Ishikawa (cell line): Measurements from ENCODE around the gene HGS.
A peak's percentile ranks its signal among the peaks of the same experiment; 100 is the strongest.

Source experiments
- CEBPB ChIP-seq: IDR thresholded peaks from 2 replicates; pipeline ENCODE4 v1.6.1; 2012
- CREB1 ChIP-seq: IDR thresholded peaks from 2 replicates; pipeline ENCODE4 v1.6.1; 2012; ENCODE audit warnings: low read depth
- EGR1 ChIP-seq: IDR thresholded peaks from 2 replicates; pipeline ENCODE4 v1.6.1; 2012
- EP300 ChIP-seq: IDR thresholded peaks from 2 replicates; pipeline ENCODE4 v1.6.1; 2012; ENCODE audit warnings: borderline replicate concordance
- FOXM1 ChIP-seq: IDR thresholded peaks from 2 replicates; pipeline ENCODE4 v1.6.1; 2012; ENCODE audit warnings: low read depth, borderline replicate concordance
- MAX ChIP-seq: IDR thresholded peaks from 2 replicates; pipeline ENCODE4 v1.6.1; 2012
- NFIC ChIP-seq: IDR thresholded peaks from 2 replicates; pipeline ENCODE4 v1.6.1; 2012
- RAD21 ChIP-seq: IDR thresholded peaks from 2 replicates; pipeline ENCODE4 v1.6.1; 2012; ENCODE audit warnings: low read depth
- REST ChIP-seq: IDR thresholded peaks from 2 replicates; pipeline ENCODE4 v1.6.1; 2012; ENCODE audit warnings: low read depth, mild to moderate bottlenecking
- TAF1 ChIP-seq: IDR thresholded peaks from 2 replicates; pipeline ENCODE4 v1.6.1; 2012; ENCODE audit warnings: low read depth, mild to moderate bottlenecking
- TCF12 ChIP-seq: IDR thresholded peaks from 2 replicates; pipeline ENCODE4 v1.6.1; 2012; ENCODE audit warnings: low read depth
- TEAD4 ChIP-seq: IDR thresholded peaks from 2 replicates; pipeline ENCODE4 v1.6.1; 2012
- USF1 ChIP-seq: IDR thresholded peaks from 2 replicates; pipeline ENCODE4 v1.6.1; 2012
- YY1 ChIP-seq: IDR thresholded peaks from 2 replicates; pipeline ENCODE4 v1.6.1; 2012; ENCODE audit warnings: low read depth
- ZBTB7A ChIP-seq: IDR thresholded peaks from 2 replicates; pipeline ENCODE4 v1.6.1; 2012; ENCODE audit warnings: low read depth

HGS gene

GRCh38 chr17:81648707-81649085 lies 35.1 kb upstream of the HGS start:
- TF ChIP-seq CEBPB: no peak
- no peak for TF ChIP-seq MAX
- no peak for TF ChIP-seq FOXM1
- TF ChIP-seq TAF1: no peak
- TF ChIP-seq REST: no peak
- no peak for TF ChIP-seq TCF12

GRCh38 chr17:81650951-81651350 lies 32.9 kb upstream of the HGS start:
- TF ChIP-seq ZBTB7A: no peak
- TF ChIP-seq YY1: no peak
- no peak for TF ChIP-seq TCF12

- TF ChIP-seq EP300: no peak
- TF ChIP-seq NFIC: peak; percentile 74
Observed at GRCh38 chr17:81651692-81652091, 32.1 kb upstream of the HGS start.

GRCh38 chr17:81652906-81653771 lies 30.7 kb upstream of the HGS start:
- TF ChIP-seq TAF1 (no peak), CEBPB (no peak), YY1 (no peak), TCF12 (no peak), CREB1 (no peak), EP300 (no peak), TEAD4 (no peak), RAD21 (no peak), MAX (no peak), FOXM1 (no peak), ZBTB7A (no peak), EGR1 (no peak), REST (no peak), NFIC (no peak), USF1 (no peak)

GRCh38 chr17:81655378-81656117 lies 28.3 kb upstream of the HGS start:
- no peak for TF ChIP-seq RAD21
- TF ChIP-seq ZBTB7A: no peak
- no peak for TF ChIP-seq NFIC
- no peak for TF ChIP-seq TCF12
- no peak for TF ChIP-seq TEAD4
- no peak for TF ChIP-seq FOXM1
- TF ChIP-seq REST: no peak
- no peak for TF ChIP-seq MAX
- no peak for TF ChIP-seq EP300
- no peak for TF ChIP-seq CREB1
- no peak for TF ChIP-seq USF1
- no peak for TF ChIP-seq CEBPB
- TF ChIP-seq TAF1: no peak
